Measurements from ENCODE around the gene USP48.

USP48 gene

DNA sequence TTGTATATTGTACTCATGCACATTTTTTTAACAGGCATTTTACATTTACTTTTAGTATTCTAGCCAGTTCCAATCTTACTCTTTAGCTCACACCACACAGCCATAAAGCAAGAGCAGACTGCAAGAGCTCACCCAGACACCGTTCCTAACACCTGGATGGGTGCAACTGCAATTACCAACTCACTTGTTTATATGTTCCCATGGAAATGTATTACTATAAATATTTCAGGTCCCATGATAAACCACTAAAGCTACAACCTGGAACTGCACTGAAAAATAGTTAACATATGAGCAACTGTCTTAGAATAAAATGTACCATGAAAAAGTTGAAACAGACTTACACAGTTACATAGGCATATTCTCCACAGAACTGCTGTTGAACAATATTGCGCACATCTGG is 30.8 kb downstream of the USP48 start:
- H3K27ac ChIP-seq = no peak overlapping the region
- no peak for DNase-seq (ENCODE audit: low read depth, low spot score)

DNA sequence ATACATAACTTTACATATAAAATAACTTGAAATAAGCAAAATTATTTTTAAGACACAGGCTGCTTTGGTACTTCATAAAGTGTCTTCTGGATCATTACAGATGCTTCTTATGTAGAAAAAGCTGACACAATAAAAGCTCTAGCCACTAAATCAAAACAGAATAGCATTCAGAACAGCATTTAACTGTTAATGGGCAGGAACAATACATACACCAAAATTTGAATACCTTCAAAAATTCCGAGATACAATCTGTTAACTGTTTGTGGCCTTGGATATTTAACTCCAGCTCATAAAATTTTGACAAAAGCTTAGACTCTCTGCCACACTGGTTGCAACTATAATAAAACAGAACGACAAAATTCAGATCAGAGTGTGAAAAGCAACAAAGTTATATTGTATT is 31.7 kb downstream of the USP48 start:
- H3K27ac ChIP-seq = no peak overlapping the region

DNA sequence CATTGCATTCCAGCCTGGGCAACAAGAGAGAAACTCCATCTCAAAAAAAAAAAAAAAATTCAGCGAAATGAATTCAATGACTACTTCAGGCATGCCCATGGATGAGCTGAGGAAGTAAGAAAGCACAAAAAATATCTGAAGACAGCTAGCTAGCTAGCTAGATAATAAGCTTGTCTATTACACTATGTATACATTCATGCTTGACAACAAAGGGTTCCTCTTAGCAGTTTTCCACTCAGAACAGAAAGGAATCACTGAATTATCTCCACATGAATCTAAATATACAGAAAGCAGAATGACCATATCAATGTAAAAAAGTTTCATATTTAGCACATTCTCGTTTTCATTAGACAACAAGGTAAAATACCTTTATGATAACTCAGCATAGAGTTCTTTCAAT is 32.1 kb downstream of the USP48 start:
- H3K27ac ChIP-seq = no peak overlapping the region
- no peak for DNase-seq (ENCODE audit: low read depth, low spot score)

More for the DNA sequence above, 31.7 kb downstream of the USP48 start:
- no peak for DNase-seq (ENCODE audit: low read depth, low spot score)

DNA sequence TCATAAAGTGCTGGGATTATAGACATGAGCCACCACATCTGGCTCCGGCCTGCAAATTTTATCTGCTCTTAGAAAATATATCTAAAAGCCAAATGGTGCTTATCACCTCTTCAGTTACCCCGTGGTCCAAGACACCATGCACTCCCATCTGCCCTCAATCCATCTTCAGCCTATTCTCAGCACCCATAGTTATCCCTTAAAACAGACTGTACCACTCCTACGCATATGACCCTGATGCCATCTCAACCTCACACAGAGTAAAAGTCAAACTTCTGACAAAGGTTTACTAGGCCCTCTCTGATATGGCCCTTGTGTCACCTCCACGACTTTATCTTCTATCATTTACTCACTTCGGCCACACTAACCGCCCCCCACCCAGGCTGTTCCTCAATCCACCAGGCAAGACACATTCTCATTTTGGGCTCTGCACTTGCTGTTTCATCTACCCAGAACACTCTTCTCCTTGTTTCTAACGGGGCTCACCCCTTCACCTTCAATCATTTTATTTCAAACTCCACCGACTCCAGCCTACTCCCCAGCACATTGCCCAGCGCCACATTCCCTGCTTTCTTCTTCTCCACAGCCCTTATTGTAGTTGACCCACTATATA is 33.0 kb downstream of the USP48 start:
- DNase-seq (ENCODE audit: low read depth, low spot score) = no peak
- H3K27ac ChIP-seq = no peak overlapping the region

DNA sequence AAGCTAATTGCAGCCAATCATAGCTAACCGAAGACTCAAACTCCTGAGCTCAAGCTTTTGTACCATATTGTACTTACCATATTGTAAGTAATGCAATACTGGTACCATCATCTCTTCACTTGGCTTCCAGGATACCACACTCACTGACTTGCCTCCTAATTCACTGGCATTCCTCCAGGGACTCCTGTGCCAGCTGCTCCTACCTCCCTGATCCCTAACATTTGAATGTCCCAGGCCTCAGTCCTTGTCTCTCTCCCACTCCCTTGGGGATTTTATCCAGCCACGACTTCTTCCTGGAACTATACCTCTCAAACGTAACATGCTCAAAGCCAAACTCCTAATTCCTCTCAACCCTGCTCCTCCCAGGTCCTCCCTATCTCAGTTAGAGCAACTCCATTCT is 33.8 kb downstream of the USP48 start:
- no peak for DNase-seq (ENCODE audit: low read depth, low spot score)
- no peak overlapping the region for H3K27ac ChIP-seq

DNA sequence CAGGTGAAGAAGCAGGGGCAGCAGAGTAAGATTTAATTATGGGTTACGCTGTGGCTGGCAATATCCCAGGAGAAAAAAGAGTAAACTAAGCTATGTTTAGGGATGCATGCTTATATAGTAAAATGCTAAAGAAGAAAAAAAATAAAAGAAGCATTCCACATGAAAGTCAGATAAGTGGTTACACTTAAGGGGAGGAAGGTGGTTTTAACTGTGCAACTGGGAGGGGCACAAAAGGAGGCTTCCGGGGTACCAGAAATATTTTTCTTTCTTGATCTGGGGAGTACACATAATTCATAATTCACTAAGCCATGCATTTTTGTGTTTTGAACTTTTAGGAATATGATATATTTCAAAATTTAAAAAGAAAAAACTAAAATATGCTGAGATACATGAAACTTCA is 39.5 kb downstream of the USP48 start:
- no peak for DNase-seq (ENCODE audit: low read depth, low spot score)
- H3K27ac ChIP-seq = no peak overlapping the region

DNA sequence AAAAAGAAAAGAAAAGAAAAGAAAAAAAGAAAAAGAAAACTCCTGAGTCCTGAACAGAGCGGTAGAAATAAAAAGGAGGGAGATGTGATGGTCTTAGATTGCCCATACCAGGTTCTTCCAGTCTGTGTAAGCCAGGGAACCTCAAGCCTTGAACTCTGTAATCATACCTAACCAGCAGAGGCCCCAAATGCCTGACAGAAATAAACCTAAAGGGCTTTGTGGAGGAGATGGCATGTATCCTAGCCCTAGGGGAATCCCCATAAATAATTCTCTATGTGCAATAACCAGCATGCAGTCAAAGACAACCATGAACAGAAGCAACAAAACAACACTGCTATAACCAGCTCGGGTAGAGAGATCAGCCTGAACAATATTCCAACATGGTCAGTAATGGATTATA is 40.4 kb downstream of the USP48 start:
- H3K27ac ChIP-seq = no peak overlapping the region
- DNase-seq (ENCODE audit: low read depth, low spot score) = no peak

DNA sequence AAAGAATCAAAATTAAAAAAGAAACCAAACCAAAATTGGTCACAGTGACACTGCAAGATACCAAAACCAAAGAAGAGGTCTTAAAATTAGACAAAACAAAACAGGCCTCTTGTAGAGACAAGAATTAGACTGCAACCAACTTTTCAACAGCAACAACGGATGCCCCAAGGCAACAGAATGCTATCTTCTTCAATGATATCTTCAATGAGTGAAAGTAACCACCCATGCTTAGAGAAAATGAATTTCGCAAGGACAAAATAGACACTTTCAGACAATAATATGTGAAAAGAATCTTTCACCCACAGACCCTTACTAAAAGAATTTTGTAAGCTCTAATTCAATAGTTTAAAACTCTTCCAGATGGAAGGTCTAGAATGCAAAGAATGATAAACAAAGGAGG is 41.7 kb downstream of the USP48 start:
- no peak for DNase-seq (ENCODE audit: low read depth, low spot score)
- no peak overlapping the region for H3K27ac ChIP-seq

DNA sequence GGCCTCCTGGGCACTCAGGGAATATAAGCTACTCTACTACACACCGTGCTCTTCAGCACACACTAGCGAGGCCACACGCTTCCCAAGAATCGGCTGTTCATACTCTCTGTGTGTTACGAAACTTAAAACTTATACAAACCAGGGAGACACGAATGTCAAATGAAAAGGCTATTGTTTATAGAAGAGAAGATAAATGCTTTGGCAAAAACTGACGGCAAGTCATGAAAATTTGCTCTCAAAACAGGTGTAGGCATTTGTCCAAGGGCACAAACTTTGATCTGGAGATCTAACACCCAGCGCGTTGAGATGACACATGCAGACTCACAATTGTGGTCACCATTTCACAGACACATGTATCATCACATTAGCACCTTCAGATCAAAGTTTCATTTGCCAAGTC is 46.1 kb downstream of the USP48 start:
- H3K27ac ChIP-seq = no peak overlapping the region
- no peak for DNase-seq (ENCODE audit: low read depth, low spot score)

DNA sequence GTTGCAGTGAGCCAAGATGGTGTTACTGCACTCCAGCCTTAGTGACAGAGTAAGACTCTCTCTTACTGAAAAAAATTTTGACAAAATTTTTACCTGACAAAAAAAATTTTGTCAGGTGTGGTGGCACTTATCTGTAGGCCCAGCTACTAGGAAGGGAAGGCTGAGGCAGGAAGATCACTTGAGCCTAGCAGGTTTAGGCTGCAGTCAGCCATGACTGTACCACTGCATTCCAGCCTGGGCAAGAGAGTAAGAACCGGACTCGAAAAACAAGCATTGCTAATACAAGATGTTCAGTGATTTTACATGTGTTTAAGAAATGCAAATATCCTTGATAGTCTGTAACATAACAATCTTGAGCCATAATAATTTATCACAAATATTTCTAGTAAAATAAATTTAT is 46.9 kb downstream of the USP48 start:
- no peak for DNase-seq (ENCODE audit: low read depth, low spot score)

DNA sequence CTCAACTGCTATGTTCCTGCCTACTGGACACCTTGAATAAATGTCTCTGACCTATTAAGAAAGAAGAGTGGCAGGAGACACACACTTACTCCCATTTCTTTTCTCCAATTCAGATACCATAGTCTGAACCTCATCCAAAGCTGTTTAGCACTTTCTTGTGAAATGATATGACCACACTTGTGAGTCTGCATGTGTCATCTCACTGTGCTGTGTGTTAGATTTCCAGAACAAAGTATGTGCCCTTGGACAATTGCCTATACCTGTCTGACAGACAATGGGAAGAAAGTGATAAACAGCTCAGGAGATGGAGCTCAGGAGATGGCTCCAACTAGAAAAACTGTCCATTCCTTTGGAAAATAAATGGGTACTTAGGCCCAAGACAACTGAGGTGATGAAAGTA is 48.4 kb downstream of the USP48 start:
- peak; percentile 20 for DNase-seq (ENCODE audit: low read depth, low spot score)
- no peak overlapping the region for H3K27ac ChIP-seq

More for the DNA sequence above, 46.9 kb downstream of the USP48 start:
- H3K27ac ChIP-seq = no peak overlapping the region

DNA sequence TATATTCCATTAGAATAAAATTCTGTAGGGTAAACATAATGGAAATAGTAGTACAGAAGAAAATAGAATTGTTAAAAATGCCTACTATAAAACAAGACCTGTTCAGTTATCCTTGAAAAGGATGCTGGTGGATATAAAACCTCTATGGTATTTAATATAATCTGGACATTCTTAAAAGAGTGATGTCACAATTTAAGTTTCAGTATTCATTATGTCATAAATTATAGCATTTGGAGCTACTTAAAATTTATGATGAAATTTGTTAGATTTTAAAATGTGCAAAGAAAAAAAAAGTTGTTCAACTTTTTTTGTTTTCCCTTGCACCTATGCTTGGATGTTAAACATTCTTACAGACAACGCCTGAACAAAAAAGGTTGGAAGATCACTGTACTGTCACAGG is 50.3 kb downstream of the USP48 start:
- DNase-seq (ENCODE audit: low read depth, low spot score) = no peak
- H3K27ac ChIP-seq = no peak overlapping the region

DNA sequence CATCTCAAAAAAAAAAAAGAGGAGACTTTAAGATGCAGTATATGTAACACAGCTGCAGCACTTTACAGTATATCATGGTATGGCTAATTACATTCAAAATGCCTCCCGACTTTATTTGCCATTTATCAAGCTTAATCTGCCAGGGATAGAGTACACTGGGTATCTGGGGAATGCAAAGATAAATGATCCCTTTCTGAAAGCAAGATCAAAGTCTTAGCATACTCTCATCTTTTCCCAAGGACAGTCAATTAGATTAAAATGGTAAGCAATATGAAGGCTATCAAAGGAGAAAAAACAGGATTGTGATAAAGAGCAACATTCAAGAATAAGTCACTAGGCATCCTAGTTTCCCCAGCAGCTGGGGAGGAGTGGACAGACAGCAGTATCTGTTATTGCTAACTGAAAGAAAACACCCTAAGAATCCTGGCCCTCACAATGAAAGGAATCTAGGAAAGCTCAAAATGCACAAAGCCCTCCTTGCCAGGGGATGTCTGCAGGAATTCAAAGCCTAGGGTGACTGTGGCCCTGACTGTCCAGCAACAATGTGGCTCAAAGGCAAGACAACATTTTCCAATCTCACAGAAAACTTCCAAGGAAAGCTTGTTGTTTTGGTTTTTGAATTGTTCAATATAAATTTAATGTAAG is 57.1 kb downstream of the USP48 start:
- H3K27ac ChIP-seq = no peak overlapping the region
- DNase-seq (ENCODE audit: low read depth, low spot score) = no peak

DNA sequence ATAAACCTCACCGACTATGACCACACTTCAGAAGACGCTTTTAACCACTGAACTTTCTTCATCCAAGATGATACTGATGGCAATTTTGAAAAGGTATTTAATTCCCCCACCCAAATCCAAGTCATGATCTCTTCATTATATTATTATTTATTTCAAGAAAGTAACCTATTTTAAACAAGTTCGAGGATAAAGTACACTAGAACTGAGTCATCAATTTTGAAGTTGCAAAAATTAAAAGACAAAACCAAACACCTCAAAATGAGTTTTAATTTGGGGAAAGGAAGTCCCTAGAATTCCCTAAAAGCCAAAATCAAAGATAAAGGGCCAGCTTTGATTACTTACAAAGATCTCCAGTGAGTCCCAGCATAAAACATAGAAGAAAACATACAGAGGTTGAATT is 58.4 kb downstream of the USP48 start:
- DNase-seq (ENCODE audit: low read depth, low spot score) = no peak
- no peak overlapping the region for H3K27ac ChIP-seq

DNA sequence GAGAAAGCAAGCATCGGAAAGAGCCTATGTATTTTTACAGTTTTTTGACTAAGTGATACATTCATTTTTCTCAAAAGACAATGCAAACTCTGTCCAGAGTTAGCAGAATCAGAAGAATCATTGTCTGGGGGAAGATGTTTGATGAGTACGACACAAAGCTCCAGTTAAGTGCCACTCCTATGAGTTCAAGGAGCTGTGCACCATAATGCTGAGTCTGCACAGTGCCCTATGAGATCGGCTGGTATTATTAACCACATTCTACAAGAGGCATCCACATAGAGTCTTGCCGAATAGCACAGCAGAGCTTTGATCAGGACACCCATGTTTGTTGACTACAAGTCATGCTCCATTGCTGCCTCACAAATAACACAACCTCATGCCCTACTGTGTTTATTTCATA is 58.9 kb downstream of the USP48 start:
- DNase-seq (ENCODE audit: low read depth, low spot score) = no peak
- no peak overlapping the region for H3K27ac ChIP-seq

DNA sequence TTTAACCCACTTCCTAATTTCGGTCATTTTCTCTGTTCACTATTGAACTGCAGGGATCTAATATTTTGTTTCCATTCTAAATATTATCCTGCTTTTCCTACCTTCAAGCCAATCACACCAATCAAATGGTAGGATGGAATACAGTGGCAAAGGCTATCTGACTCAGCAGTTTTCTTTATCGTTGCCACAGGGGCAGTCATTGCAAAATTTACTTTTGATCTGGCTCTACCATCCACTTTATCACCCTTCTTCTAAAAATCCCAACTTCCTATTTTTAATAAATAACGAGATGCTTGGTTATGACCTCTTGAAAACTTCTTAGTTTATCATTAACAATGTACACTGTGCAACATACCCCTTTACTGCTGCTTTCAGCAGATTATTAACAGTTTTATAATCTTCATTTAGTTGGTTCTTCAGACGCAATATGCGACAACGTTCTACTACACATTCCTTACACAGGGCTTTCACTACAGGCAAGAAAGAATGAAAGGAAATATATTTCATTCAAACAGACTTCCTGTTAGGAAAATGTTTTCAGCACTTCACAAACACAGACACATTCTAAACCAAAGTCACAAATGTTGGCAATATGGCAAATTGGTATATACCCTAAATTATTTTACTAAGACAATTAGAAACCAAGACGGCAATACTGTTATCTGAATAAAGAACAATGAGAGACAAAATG is 61.5 kb downstream of the USP48 start:
- no peak for DNase-seq (ENCODE audit: low read depth, low spot score)
- H3K27ac ChIP-seq = no peak overlapping the region

DNA sequence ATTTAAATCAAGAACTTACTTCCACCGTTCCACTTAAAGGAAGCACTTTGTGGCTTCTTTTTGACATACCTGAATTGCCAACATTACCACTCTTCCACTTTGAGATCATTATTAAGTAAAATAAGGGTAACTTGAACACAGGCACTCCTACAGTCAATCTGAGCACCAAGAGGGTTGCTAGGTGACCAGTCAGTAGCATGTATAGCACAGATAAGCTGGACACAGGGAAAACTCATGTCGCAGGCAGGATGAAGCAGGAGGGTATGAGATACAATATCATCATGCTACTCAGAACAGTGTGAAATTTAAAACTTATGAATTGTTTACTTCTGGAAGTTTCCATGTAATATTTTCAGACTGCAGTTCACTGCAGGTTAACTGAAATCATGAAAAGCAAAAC is 66.8 kb downstream of the USP48 start:
- H3K27ac ChIP-seq = no peak overlapping the region
- no peak for DNase-seq (ENCODE audit: low read depth, low spot score)

DNA sequence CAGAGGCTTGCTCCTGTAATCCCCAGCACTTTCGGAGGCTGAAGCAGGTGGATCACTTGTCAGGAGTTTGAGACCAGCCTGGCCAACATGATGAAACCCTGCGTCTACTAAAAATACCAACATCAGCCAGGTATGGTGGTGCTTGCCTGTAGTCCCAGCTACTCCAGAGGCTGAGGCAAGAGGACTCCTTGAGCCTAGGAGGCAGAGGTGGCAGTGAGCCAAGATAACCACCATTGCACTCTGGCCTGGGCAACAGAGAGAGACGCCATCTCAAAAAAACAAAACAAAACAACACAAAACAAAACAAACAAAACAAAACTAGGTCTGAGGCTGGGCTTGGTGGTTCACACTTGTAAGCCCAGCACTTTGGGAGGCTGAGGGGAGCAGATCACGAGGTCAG is 75.1 kb downstream of the USP48 start:
- H3K27ac ChIP-seq = no peak overlapping the region
- DNase-seq (ENCODE audit: low read depth, low spot score) = no peak

DNA sequence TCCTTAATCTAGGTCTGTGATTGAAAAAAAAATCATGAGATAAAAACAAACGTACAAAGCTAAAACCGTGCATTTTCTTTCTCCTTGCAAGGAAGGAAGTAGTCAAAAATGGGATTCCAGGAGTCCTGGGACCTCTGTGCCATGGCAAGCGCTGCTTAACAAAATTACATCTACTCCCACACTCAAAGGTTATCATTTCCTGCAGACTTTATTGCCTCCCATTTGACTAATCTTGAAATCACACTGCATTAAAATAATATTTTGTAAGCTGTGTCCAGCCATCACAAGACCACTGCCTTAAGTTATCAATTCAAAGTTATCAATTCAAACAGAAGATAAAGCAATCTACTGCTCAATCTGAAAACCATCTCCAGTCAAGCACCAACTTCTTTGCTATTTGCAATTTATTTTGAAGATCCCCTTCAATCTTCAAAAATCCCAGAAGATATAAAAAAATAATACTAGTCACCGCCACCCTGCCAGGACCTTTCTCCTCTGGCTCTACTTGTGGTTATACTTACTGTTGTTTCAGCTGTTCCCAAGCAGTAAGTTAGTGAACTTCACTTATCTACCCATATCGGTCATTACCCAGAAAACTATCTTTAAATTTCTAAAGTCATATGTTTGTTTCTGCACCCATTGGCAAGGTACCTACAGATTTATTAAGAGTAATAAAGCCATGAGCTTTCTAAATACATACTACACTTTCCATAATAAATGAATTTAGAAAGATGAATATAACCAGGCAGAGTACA is 75.7 kb downstream of the USP48 start:
- DNase-seq (ENCODE audit: low read depth, low spot score) = no peak

DNA sequence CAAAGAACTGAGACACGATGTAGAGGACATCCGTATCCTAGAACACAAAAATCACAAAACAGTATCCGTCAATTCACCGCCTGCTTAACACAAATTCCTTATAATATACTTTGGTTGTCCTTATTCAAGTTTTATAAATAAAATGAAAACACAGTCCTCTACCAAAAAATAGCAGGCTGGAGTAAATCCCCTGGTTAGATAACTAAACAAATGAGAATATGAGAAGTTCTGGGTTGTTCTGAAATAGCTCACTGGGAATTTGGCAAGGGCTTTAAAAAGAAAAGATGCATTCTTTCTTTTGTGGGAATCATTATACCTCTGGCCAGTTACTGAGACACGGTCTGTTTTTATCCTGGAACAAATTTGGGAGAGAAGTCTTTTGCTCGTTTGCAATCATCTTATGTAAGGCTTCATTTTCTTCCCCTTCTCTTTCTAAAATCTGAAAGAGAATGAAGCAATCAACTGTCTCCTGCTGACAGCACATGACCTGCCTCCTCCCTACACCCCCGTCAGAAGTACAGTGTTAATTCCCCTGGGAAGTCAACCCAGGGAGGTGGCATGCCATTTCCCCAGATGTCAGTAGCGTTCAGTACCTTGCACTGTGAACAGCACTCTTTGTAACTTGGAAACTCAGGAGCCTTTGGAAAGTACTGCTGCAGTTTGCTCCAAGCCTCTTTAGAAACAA is 76.7 kb downstream of the USP48 start:
- H3K27ac ChIP-seq = no peak overlapping the region
- DNase-seq (ENCODE audit: low read depth, low spot score) = no peak

More for the DNA sequence above, 75.7 kb downstream of the USP48 start:
- no peak overlapping the region for H3K27ac ChIP-seq

Data from epithelial cell of prostate (primary cell).